ENCODE results near the gene GNA15.
"Not testable (repeated sequence)": the region's sequence is repeated elsewhere in the genome, so short reads cannot be mapped to it uniquely, and the experiment has no call there.

The GNA15 gene

GRCh38 chr19:3135961-3136683, at the start of gene GNA15:
Gene GNA15, plus strand, starts transcription at chr19:3136033. Its CDS starts 418 bp downstream, at chr19:3136451.
- no peak for DNase-seq

DNA sequence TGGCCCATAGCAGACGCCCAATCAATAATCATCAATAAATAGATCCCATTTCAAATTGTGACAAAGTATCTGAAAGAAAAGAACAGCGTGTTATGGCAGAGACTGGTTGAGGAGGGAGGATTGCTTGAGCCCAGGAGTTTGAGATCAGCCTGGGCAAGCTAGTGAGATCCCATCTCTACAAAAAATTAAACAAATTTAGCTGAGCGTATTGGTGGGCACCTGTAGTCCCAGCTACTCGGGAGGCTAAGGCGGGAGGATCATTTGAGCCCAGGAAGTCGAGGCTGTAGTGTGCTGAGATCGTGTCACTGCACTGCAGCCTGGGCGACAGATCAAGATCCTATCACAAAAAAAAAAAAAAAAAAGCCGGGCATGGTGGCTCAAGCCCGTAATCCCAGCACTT, 48.1 kb upstream of the GNA15 start:
- DNase-seq = no peak

GRCh38 chr19:3089299-3089855, 46.5 kb upstream of the GNA15 start:
- not testable (repeated sequence) for DNase-seq

GRCh38 chr19:3094601-3095440, 41.0 kb upstream of the GNA15 start:
- no peak for DNase-seq

DNA sequence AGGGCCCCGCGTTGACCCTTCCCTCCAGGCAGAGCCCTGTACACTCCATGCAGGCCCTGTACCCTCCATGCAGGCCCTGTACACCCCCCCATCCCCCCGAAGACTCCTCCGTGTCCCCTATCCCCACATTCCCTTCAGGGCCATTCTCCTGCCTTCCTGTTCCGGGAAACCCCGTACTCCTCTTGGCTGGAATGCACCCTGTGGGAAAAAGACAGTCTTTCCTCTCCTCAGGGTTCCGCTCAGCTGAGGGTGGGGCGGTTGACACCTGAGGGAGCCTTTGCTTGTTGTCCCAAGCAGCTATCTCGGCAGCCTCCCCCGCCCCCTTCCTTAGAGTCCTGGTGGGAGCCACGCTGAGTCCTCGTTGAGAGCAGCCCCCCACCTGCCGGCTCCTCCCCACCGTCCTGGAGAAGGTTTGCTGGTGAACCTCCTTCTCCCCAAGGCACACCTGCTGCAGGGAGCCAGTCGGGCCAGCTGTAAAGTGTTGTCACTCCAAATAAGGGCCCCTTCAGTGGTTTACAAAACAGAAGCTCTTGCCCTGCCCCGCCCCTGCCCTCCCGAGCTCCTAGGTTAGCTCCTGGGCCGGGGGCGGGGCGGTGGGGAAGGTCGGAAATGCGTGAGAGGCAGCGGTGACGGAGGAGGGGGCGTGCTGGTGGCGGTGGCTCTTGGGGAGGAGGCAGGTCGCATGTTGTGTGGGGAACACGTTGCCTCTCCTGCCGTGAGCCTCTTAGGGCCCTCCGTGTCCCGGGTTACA, 40.2 kb upstream of the GNA15 start:
- DNase-seq = no peak

- DNase-seq = no peak
Measured at GRCh38 chr19:3096267-3096901, 39.4 kb upstream of the GNA15 start.

DNA sequence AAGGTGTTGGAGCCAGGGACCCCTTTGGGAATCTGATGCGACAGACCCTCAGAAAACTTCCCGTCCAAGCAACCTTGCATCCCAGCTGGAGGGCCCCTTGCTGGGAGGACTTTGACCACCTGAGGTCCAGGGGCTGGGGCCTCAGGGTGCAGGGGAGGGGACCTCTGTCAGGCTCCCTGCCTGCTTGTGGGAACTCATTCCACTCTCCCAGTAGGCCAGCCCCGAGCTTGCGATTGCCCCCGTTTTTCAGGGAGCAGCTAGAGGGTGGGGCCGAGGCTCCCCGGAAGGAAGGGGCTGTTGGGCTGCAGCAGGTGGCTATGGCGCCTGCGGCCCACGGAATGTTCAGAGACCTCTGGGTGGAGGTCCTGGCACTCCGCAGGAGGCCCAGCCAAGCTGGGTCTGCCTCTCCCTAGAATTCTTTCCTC, 38.9 kb upstream of the GNA15 start:
- DNase-seq = no peak

- DNase-seq = no peak
Measured at GRCh38 chr19:3097442-3097871, 38.4 kb upstream of the GNA15 start.

- no peak for DNase-seq
Measured at GRCh38 chr19:3098141-3098514, 37.7 kb upstream of the GNA15 start.

- no peak for DNase-seq
Measured at GRCh38 chr19:3098515-3099346, 37.1 kb upstream of the GNA15 start.

DNA sequence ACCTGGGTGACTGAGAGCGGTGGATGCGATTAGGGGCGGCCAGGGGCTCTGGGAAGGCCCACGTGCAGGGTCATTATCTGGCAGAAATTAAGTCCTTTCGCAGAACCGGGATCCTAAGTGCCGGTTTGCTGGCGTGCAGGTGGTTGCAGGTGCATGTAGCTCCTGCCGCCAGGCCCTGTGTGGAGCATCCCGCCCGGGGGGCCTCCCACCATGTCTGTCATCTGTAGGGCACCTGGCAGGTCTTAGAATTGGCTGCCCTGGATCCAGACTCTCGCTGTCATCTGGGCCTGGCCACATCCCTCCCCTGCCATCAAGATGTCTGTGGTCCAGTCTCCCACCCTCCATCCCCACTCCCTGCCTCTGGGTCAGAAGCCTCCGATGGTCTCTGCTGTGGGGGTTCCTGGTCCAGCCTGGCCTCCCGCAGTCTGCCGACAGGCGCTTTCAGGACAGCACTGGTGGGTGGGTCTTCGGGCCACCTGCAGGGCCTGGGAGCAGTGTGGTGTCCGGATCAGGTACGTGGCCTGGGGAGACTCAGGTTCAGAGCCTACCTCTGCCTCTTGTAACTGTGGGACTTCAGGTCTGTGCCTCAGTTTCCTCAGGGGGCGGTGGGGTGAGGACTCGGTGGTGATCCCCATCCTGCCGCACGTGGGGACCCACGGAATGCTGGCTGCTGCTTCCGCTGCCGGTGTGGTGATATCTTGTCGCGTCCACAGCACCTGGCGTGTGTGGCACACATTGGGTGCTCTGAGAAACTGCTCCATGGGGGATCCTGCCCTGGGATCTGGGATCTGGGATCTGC, 36.3 kb upstream of the GNA15 start:
- no peak for DNase-seq

DNA sequence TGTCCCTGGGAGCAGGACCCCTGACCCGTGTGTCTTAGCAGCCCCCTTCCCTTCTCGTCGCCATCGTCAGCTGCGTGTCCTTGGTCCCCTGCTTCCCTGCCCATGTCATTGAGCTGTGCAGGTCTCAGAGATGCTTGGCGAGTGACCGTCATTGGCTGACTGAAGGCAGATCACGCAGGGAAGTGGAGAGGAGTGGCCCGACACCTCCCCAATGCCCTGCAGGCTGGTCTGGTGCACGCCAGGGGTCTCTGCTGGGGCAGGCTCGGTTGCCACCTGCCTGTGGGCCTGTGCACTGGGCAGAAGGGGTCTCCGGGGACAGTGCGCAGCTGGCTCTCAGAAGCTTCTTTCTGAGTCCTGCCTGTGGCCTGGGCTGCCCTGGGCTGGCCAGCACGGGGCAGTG, 35.5 kb upstream of the GNA15 start:
- no peak for DNase-seq

- no peak for DNase-seq
Measured at GRCh38 chr19:3100747-3101730, 34.8 kb upstream of the GNA15 start.

DNA sequence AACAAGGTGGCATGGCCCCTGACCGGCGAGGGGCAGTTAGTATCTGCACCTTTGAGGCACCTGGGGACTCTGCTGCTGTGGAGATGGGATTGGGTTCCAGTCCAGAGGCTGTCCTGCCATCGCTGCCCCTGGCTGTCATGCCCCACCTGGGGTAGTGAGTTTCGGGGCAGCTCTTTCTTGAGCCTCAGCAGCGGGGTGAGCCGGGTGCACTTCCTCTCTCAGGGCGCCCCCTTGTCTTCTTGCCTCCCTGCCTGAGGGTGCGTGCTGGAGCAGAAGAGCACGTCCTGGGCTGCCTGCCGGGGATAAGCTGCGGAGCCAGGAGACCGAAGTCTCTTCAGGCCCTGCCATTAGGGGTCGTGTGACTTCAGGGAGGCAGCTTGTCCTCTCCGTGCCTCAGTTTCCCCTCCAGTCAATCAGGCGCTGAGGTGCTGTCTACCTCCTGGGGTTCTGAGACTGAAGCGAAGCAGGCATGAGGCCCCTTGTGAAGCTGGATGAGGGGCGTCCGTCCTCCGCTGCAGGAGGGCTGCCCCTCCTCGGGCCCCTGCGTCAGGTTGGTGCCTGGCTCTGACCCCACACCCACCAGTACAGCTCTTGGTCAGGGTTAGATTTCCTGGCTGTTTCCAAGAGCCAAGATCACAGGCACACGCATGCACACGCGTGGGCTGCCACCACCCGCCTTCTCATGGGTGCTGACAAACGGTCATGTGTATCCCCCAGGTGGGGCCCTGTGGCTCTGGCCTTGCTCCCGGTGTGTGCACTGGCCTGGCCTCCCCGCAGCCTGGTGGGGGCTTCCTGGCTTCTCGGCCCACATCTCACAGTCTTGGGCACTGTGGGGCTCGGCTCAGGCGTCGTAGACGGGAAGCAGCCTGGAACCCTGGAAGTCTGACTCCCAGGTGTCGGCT, 33.3 kb upstream of the GNA15 start:
- no peak for DNase-seq

GRCh38 chr19:3104708-3104983, 31.2 kb upstream of the GNA15 start:
- DNase-seq = no peak

- DNase-seq = no peak
Measured at GRCh38 chr19:3105641-3106508, 30.0 kb upstream of the GNA15 start.

DNA sequence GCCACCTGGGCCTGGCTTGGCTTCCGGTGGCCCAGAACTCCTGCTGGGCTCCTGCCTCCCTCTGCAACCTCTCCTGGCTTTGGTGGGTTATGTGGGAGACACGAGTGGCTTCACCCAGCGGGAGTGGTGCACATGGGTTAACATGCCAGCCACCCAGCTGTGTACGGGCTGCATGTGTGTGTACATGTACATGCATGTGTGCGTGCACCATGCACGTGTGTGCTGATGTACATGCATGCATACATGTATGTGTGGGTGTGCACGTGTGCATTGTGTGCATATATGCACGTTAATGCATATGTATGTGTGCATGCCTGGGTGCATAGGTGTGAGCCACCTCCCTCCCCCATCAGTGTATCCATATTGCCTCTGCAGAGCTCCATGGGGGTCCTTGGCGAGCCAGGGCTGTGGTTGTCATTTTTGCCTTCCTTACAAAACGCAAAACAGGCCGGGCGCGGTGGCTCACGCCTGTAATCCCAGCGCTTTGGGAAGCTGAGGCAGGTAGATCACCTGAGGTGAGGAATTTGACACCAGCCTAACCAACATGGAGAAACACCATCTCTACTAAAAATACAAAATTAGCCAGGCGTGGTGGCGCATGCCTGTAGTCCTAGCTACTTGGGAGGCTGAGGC, 29.2 kb upstream of the GNA15 start:
- no peak for DNase-seq

Measured in right forelimb (tissue), 1 donor.